Endothelial cell (in vitro differentiated cells): ENCODE results near the gene STIL. TPM values are rescaled to one million over a fixed set of nuclear protein-coding genes. Genes with fewer than 3 reads are reported as not detected.
"Not testable (repeated sequence)": the region's sequence is repeated elsewhere in the genome, so short reads cannot be mapped to it uniquely, and the experiment has no call there.

Source experiments
- DNase-seq: peaks from one replicate; pipeline ENCODE4 v3.0.0; 2021; ENCODE audit warnings: low spot score
- H3K27ac Mint-ChIP-seq: one replicate; pipeline ENCODE4 v1.8.0; 2021; ENCODE audit warnings: mixed read lengths, inconsistent platforms; ENCODE audit not compliant: unreplicated experiment
- H3K27me3 Mint-ChIP-seq: one replicate; pipeline ENCODE4 v1.8.0; 2021; ENCODE audit warnings: mild to moderate bottlenecking, moderate library complexity, mixed read lengths, inconsistent platforms; ENCODE audit not compliant: unreplicated experiment
- H3K36me3 Mint-ChIP-seq: one replicate; pipeline ENCODE4 v1.8.0; 2021; ENCODE audit warnings: mild to moderate bottlenecking, low read depth, mixed read lengths, inconsistent platforms; ENCODE audit not compliant: unreplicated experiment
- H3K4me1 Mint-ChIP-seq: one replicate; pipeline ENCODE4 v1.8.0; 2021; ENCODE audit warnings: mild to moderate bottlenecking, mixed read lengths, inconsistent platforms; ENCODE audit not compliant: unreplicated experiment
- H3K4me3 Mint-ChIP-seq: one replicate; pipeline ENCODE4 v1.8.0; 2021; ENCODE audit warnings: mild to moderate bottlenecking, mixed read lengths, inconsistent platforms; ENCODE audit not compliant: unreplicated experiment
- H3K9me3 Mint-ChIP-seq: one replicate; pipeline ENCODE4 v1.8.0; 2021; ENCODE audit warnings: mixed read lengths, inconsistent platforms; ENCODE audit not compliant: unreplicated experiment
- CTCF ChIP-seq: fragments of 200-600 bp; sonication (generic); IDR thresholded peaks from one replicate; pipeline ENCODE4 v1.5.0; 2021; ENCODE audit warnings: antibody characterized with exemption; ENCODE audit not compliant: unreplicated experiment
- total RNA-seq: library from RNA; stranded (reverse); fragmentation: NEBNext Ultra II Directional; extraction: Animal tissue kit (Norgen Biotek cat#: 25700); gene quantifications from one replicate; pipeline ENCODE4 v1.2.1, GENCODE V29; 2021; ENCODE audit not compliant: unreplicated experiment

The STIL gene
- total RNA-seq, 1 donor from 2014 or later: 12.1 TPM

GRCh38 chr1:47209725-47210325 is 104.1 kb downstream of the STIL start:
- Mint-ChIP-seq H3K27ac (peak overlapping the region; percentile 62), H3K9me3 (no peaks in the 10 kb centered on the region), H3K27me3 (peaks cover 16% of the 10 kb centered on the region), H3K4me3 (peak overlapping the region; percentile 80), H3K4me1 (peaks cover 32% of the 10 kb centered on the region), H3K36me3 (peaks cover 15% of the 10 kb centered on the region)
- no peak for TF ChIP-seq CTCF
- no peak for DNase-seq

- Mint-ChIP-seq H3K9me3 (no peaks in the 10 kb centered on the region), H3K27ac (peak overlapping the region; percentile 53), H3K4me1 (peaks cover 32% of the 10 kb centered on the region), H3K4me3 (peak overlapping the region; percentile 65), H3K36me3 (peaks cover 15% of the 10 kb centered on the region), H3K27me3 (peaks cover 16% of the 10 kb centered on the region)
- DNase-seq: no peak
- TF ChIP-seq CTCF: no peak
Observed at GRCh38 chr1:47209091-47209490, 104.9 kb downstream of the STIL start.

GRCh38 chr1:47208374-47208850 is 105.5 kb downstream of the STIL start:
- Mint-ChIP-seq H3K27me3 (peaks cover 16% of the 10 kb centered on the region), H3K4me1 (peaks cover 32% of the 10 kb centered on the region), H3K27ac (no peak overlapping the region), H3K36me3 (peaks cover 15% of the 10 kb centered on the region), H3K4me3 (no peak overlapping the region), H3K9me3 (no peaks in the 10 kb centered on the region)
- no peak for TF ChIP-seq CTCF
- DNase-seq: no peak

GRCh38 chr1:47207803-47208373 is 106.1 kb downstream of the STIL start:
- H3K27me3 Mint-ChIP-seq: peaks cover 16% of the 10 kb centered on the region
- peaks cover 32% of the 10 kb centered on the region for H3K4me1 Mint-ChIP-seq
- peak overlapping the region; percentile 44 for H3K27ac Mint-ChIP-seq
- H3K4me3 Mint-ChIP-seq: no peak overlapping the region
- TF ChIP-seq CTCF: no peak
- DNase-seq: no peak
- H3K36me3 Mint-ChIP-seq: peaks cover 15% of the 10 kb centered on the region
- H3K9me3 Mint-ChIP-seq: no peaks in the 10 kb centered on the region

- DNase-seq: no peak
- no peak for TF ChIP-seq CTCF
- no peak overlapping the region for H3K4me3 Mint-ChIP-seq
- no peaks in the 10 kb centered on the region for H3K9me3 Mint-ChIP-seq
- no peak overlapping the region for H3K27ac Mint-ChIP-seq
- H3K36me3 Mint-ChIP-seq: peaks cover 14% of the 10 kb centered on the region
- peaks cover 27% of the 10 kb centered on the region for H3K4me1 Mint-ChIP-seq
- peaks cover 15% of the 10 kb centered on the region for H3K27me3 Mint-ChIP-seq
Observed at GRCh38 chr1:47205918-47206317, 108.0 kb downstream of the STIL start.

GRCh38 chr1:47203504-47203903 is 110.4 kb downstream of the STIL start:
- H3K27me3 Mint-ChIP-seq, H3K4me3 Mint-ChIP-seq, H3K9me3 Mint-ChIP-seq, H3K27ac Mint-ChIP-seq, DNase-seq, H3K36me3 Mint-ChIP-seq: not testable (repeated sequence)
- peaks cover 11% of the 10 kb centered on the region for H3K4me1 Mint-ChIP-seq
